GM23248 (cell line): ENCODE results near the gene ZNF385B.

Experiments used
- EZH2 ChIP-seq: fragments of 200-600 bp; sonication (generic); IDR thresholded peaks from 2 replicates; pipeline ENCODE4 v1.6.1; 2018; ENCODE audit warnings: antibody characterized with exemption, mild to moderate bottlenecking; ENCODE audit not compliant: insufficient read depth, poor library complexity, severe bottlenecking
- EZH2phosphoT487 ChIP-seq: fragments of 200-600 bp; sonication (generic); IDR thresholded peaks from 2 replicates; pipeline ENCODE4 v1.6.1; 2018; ENCODE audit warnings: antibody characterized with exemption, moderate library complexity, mild to moderate bottlenecking, low read depth; ENCODE audit not compliant: insufficient read depth

DNA sequence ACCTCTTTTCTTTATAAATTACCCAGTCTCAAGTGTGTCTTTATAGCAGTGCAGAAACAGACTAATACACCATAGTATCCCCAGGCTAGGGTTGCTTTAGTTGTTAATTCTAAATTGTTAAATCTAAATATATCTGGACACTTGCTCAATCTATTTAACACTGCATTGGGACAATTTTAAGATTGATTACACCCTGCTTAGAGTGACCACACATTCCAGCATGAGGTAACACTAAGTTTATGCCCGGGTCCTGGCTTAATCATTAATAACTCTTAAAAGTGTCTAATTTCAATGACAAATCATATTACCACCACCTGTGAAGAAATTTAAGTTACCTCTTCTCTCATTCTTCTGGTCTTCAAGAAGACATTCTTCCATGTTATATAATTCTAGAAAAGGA lies 131.4 kb downstream of the ZNF385B start:
- TF ChIP-seq EZH2 (no peak), EZH2phosphoT487 (no peak)
